Stimulated activated CD4-positive, alpha-beta T cell treated with anti-CD3 and anti-CD28 coated beads, Interleukin-15, amount 100 ng/mL, for 48 hours (primary cell): ENCODE results near the gene ADORA2A.

Source experiments
- DNase-seq, 2 donors: peaks; one replicate each; pipeline ENCODE4 v3.0.0-alpha.2; 2020; ENCODE audit warnings: low read depth in 2 of 2

Gene ADORA2A

DNA sequence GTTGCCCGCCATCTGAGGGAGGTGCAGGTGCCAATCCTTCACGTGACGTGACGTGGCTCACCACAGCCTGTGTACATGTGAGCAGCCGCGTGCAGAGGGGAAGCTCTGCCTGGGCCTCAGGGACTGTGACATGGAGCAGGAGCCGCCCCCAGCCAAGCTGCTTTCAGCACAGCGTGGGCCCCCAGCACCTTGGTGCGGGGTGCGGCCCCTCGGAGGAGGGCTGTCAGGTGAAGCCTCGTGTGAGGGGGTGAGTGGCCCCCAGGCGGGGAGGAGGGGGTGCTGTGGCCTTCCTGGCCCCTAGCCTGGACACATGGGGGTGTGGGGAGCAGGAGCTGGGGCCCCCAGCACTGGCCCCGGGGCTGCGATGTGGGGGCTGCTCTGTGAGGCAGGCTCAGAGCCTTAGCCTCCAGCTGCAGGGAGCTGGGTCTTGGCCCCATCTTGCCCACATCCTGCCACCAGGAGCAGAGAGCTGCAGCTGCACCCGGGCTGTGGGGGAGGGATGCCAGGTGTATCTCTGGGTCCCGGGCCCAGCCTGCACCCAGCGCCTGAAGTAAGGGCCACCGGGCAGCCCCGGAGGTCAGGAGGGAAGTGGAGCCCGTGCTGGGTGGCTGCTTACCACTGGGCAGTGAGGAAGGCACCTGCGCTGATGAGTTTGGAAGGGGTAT lies at the start of gene ADORA2A:
TSS of gene ADORA2A (plus strand) at position 100 of the 665 bp plus-strand sequence. CDS start 5,806 bp downstream, outside the sequence.
- peak; percentile 78 for DNase-seq

DNA sequence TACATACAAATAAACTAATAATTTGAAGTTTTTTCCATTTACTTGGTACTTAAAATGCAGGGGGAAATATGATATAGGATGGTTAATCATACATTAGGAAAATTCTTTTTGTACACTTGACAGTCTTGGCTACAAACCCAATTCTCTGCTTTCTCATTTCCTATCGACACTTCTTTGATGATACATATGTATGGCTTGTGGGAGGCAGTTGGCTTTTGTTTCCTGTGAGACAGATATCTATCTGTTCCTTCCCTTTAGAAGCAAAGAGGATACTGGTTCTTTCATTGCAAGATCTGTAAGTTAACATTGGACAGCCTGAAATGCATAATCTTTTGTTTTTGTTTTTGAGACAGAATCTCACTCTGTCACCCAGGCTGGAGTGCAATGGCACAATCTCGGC lies 47.9 kb upstream of the ADORA2A start:
- DNase-seq = no peak

DNA sequence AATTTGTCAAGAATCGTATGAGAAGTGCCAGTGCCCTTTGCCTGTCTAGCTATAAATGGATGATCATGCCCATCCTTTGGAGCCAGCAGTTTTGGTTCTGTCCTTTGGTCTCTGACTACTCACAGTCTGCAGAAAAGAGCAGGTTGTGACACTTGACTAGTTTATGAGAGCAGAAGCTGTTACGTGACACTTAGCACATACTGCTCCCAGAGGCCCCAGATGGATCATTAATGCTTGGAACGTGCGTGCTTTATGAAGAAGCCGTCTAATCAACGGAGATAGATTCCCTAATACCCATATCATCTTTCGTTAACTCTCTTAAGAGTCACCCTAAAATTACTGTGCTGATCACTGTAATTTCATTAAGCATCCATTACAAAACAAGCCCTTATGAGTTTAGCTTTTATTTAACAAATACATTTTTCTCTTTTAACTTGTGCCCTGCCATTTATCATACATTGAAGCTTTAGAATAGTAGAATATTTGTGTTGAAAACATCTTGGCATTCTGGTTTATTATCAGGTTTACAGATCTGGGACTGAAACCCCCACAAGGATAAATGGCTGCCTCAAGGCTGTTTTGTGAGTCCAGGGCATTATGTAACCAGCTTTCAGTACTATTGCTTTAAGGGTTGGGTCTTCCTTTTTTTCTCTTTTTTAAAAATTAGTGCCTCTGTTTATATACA lies 47.0 kb upstream of the ADORA2A start:
- DNase-seq = no peak

DNA sequence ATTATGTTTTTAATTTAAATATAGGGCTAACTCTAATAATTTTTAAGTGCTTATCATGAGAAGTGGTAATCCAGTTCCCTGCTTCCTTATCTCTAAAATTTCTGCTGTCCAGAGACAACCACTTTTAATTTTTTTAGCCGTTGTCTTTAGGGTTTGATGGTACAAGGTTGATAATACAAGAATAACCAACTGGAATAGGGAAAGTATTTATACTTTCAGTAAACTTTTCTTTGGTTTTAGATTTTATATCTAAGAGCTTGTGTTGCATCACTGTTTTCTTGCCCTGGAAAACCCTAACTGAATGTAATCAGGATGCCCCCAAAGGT lies 46.5 kb upstream of the ADORA2A start:
- DNase-seq = no peak

DNA sequence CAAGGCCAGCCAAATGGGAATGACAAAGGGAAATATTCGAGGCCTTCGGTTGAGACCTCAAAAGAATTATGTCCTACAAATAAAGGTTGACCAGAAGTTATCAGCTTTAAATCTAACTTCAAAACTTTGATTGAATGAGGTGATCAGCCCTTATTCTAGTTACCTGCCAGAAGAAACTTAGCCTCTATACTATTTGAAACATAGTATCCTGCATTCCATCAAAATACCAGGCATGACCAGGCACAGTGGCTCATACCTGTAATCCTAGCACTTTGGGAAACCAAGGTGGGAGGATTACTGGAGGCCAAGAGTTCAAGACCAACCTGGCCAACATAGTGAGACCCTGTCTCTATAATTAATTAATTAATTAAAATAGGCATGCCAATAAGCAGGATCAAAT lies 44.3 kb upstream of the ADORA2A start:
- DNase-seq = no peak

DNA sequence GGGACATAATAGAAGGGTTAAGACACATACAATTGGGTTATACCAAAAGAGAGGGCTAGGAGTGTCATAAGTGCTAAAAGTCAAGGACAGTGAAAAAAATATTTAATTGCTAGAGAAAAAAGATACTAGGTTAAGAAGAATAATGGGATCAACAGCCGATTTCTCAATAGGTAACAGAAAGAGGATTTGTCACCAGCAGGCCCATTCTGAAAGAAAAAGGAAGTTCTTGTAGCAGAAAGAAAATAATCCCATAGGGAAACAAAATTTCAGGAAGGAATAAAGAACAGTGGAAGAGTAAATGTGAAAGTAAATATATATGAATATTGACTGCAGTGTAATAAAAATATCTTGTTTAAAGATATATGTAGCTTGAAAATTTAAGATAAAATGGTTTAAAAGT lies 43.3 kb upstream of the ADORA2A start:
- DNase-seq = no peak

DNA sequence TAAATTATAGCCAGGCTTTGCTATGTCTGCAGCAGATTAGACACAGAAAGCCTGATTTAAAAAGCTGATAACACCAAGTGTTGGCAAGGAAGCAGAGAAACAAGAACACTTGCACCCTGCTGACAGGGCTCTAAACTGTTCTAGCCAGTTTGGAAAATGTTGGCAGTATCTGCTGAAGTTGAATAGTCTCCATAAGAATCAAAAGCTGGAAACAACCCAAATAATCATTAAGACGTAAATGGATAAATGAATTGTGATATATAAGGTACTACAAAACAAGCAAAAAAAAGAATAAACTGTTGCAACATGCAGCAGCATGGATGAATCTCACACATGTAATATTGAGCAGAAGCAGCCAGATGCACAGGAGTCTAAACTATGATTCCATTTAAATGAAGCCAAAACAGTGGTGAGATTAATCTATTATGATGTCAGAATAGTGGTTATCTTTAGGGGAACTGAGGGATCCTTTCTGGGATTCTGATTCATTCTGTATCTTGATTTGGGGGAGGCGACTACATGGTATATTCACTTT lies 40.4 kb upstream of the ADORA2A start:
- no peak for DNase-seq

DNA sequence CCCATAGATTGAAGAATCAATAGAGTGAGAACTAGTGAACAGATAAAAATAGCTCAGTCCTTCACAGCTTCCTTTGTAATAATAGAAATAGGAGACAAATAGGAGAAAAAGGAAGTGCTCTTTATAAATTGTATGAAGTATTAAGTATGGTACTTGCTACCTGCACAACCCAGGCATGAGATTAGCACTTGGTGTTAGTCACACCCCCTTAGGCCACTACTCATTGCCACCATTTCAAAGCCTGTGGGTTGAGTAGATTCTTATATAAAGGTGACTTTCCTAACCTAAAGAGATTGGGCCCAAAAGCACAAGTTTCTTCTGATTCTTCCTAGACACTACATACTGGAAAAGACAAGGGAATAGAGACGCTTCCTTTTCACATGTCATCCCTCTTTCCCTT lies 37.7 kb upstream of the ADORA2A start:
- no peak for DNase-seq

DNA sequence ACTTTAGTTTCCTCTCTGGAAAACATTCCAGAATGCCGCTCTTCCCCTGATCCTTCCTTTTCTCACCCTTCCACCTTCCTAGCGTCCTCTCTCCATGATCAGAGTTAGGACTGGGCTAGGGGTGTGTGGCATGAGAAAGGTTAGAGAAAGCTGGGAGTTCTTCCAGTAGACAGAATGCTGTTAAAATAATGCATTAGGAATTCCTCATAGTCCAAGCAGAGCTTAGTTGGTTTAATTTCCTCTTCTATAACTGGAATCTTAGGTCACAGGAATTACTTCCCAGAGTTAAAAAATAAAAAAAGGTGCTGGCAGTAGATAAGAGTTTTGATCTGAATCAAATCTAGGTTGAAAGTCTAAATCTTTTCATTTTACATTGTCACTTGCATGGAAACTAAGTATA lies 37.2 kb upstream of the ADORA2A start:
- no peak for DNase-seq

DNA sequence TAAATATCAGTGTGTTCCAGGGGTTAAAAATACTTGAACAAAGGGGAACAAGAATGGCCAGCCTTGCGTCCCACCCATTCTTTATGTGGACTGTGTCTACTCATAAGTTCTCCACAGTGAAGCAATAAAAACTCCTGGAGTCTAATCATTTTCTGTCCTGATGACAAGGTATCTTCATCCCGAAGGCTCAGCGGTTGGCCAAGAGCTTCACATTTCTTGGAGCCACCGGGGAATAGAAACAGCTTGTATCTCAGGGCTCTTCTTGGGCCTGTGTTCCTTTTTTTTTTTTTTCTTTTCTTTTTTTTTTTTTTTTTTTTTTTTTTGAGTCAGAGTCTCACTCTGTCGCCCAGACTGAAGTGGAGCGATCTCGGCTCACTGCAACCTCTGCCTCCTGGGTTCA lies 36.8 kb upstream of the ADORA2A start:
- no peak for DNase-seq

DNA sequence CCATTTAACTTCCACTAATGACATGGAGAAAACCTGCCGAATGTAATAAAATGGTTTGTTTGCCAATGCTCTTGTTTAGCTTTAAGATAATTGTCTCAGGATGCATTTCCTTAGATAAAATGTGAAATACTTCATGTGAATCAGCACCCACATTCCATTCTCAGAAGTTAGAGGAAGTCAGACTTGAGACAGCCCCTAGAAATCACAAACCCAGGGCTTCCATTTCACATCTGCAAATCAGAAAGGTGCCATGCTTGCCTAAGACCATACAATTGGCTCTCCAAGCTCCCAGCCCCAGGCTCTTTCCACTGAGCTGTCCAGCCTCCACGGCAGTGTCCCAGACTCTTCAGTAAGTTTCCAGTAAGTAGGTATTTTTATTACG lies 35.6 kb upstream of the ADORA2A start:
- DNase-seq = no peak

DNA sequence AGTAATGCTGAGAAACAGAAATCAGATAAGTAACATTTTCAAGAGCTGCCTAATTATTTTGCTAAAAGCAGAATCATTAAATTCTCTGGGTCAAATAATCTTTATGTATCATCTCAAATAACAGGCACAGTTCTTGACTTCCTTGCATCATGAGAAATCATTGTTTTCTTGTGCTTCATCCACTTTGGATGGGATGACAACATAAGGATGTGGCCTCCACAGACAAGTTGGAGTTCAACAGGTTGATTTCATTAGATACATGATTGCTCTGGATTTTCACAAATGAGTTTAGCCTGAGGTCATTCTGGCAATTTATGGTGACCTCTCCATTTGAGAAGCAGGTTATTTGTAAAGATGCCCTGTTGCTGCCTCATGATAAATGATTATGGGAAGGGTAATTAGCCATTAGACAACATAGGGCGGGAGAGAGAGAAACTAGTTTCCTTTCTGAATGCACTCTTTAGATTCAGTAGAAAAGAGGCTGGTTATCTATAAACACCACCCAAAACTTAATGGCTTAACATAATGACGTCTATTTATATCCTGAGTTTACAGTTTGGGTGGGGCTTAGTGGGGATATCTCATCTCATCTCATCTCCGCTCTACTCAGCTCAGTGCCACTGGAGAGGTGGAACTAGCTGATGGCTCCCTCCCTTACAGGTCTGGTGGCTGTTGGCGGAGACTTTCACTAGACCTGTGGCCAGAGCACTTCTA lies 35.0 kb upstream of the ADORA2A start:
- no peak for DNase-seq

DNA sequence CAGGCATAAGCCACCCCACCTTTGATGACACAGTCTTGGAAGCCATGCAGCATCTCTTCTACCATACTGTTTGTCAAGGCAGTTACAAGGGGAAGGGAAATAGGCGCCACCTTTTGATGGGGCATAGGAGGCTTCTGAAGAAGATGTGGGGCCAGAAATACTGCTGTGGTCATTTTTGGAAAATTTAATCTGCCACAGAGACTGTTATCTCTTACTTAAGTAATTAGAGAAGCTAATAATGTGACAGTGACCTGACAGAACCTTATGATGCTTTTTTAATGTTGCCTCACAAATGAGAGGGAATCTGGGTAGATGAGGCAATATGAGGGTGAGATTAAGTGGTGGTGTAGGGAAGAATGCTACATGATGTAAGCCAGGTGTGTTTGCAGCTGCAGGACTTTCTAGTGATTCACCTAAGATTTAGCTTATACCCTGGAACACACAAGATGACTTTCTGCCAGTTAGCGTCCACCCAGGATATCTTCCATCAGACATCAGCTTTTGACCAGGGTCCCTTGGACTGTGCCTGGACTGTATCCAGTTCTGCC lies 34.3 kb upstream of the ADORA2A start:
- no peak for DNase-seq

DNA sequence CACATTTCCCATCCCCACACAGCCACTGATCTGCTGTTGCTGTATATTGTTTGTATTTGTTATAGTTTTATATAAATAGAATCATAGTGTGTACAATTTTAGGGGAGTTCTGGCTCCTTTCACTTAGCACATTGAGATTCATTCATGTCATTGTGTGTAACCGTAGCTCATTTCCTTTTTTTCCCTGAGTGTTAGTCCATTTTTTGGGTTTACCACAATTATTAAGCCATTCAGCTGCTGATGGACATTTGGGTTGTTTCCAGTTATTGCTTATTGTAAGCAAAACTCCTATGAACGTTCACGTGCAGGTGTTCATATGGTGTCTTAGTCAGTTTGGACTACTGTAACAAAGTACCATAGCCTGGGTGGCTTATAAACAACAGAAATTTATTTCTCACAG lies 33.6 kb upstream of the ADORA2A start:
- no peak for DNase-seq

DNA sequence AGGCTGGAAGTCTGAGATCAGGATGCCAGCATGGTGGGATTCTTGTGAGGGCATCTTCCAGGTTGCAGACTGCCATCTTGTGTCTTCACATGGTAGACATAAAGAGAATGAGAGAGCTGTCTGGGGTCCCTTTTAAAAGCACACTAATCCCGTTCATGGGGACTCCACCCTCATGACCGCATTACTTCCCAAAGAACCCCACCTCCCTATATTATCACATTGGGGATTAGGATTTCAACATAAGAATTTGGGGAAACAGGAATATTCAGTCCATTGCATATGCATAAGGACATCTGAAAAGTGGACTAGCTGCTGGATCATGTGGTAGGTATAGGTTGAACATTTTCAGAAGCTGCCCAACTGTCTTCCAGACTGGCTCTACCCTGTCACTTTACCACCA lies 33.1 kb upstream of the ADORA2A start:
- DNase-seq = no peak

DNA sequence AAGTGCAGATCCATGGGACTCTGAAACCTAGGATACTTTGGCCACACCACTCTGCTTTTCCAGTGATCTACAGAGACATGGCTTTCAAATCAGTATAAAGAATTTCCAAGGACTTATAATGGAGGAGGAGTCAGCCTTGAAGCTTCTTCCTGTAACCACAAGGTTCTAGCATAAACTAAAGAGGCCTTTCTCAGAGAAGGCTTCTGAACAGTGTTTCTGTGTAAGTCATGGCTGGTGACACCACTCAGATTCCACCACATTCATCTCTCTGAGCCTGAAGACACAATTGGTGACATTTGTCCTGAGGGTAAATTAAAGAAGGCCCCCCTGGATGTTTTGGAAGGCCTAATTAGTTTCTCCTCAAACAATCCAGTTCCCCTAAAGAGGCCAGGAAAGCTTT lies 29.0 kb upstream of the ADORA2A start:
- no peak for DNase-seq

DNA sequence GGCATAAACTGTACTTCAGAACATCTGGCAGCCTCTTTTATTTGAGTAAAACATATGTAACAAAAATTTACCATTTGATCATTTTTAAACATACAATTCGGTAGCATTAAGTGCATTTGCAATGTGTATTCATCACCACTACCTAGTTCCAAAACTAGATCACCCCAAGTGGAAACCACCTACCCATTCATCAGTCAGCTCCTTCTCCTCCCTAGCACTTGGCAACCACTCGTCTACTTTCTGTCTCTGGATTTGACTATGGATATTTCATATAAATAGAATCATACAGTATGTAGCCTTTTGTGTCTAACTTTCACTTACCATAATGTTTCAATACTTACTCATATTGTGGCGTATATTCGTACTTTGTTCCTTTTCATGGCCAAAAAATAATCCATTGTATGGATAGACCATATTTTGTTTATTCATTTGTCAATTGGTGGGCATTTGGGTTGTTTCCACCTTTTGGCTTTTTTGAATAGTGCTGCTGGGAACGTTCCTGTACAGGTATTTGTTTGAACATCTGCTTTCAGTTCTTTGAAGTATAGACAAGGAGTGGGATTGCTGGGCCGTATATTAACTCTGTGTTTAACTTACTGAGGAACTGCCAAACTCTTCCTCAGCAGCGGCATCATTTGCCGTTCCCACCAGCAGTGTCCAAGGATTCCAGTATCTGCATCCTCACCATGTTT lies 27.2 kb upstream of the ADORA2A start:
- DNase-seq = no peak

DNA sequence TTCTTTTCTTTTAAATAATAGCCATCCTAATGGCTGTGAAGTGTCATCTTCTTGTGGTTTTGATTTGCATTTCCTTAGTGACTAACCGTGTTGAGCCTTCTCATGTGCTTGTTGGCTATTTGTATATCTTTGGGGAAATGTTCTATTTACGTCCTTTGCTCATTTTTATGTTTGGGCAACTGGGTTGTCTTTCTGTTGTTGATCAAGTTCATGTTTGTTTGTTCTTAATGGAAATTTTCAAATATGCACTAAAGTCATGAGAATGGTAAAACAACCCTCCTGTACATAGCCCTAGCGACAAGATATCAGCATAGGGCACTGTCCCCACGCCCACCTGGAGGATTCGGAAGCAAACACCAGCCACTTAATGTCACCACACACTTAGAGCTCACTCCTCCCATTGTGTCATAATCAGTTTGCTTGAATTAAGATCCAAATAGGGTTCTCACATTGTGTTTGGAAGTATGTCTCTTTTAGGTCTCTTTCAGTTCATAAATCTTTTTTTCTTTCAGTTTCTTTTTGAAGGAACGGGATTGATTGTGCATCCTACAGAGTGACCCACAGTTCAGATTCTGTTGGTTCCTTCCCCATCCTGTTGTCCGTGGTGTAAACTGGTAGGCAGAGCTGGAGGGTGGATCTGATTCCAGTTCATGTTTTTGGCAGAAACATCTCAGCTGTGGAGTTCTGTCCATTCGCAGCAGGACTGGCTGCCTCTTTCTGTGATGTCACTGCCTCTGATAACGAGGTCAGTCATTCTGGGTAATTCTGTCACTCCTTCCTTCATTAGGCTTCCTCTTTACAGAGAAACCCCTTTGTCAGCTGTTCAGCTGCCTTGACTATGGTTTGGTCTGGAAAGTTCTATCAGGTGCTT lies 26.4 kb upstream of the ADORA2A start:
- DNase-seq = no peak

DNA sequence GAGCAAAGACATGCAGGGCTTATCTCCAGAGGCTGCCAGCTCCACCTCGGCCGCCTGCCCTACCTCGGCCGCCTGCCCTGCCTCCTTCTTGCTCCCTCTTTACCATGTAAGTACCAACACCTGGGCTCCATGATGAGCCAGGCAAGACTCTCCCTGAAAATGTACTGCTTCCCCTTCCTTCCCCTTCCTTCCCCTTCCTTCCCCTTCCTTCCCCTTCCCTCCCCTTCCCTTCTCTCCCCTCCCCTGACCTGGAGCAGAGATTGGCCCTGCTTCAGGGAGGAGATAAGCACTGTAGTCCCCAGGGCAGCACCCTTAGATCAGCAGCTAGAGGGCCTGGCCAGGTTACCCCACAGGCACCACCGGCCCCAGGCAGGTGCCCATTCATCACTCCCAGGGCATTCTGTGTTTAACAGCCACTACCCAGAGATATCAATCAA lies 25.4 kb upstream of the ADORA2A start:
- no peak for DNase-seq

DNA sequence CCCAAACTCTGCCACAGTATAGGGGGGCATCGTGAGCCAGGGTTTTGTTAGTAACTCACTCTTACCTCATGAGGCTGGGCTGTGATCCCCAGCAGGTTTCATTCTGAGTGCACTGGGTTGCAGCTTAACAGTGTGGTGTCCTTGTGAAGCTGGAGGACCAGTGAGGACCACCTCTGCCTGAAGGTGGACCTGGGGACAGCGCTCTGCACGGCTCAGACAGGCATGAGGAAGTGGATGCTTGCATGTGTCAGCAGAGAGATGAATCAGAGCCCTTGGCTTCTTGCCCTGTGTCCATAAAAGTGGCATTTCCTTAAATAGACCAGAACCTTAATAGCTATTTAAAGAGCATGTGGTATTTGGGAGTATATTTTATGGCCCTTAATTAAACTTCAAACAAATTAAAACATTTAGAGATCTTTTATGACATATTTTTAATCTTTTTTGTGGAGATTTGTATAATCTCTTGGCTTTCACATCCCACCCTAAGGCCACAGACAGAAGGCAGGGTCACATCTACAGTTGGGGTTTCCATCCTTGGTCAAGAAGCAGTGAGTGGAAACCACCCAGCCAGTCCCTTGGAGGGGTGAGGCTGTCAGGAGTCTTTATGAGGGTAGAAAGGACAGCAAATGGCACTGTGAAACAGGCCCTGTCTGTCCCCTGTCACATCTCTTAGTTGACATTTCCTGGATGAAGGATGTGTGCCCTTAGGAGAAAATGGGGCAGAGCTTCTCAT lies 24.8 kb upstream of the ADORA2A start:
- DNase-seq = no peak
